GM12878 (cell line): ENCODE data around the gene XDH. TPM values are rescaled to one million over a fixed set of nuclear protein-coding genes. Genes with fewer than 3 reads are reported as not detected.

Experiments used
- ATAC-seq: fragments of 200-7000 bp; cut with Tn5 transposase; 3 replicates; pipeline ENCODE4 v1.9.1; 2020; ENCODE audit warnings: mild to moderate bottlenecking, moderate library complexity
- BruUV-seq: library from RNA; stranded (reverse); fragments of 400-500 nt; replicated peaks from 2 replicates; lab custom pipeline; 2021; lab: Mats Ljungman, UMichigan
- CTCF ChIA-PET: fragments of 300-600 bp; sonication (Branson Sonifier 250); formaldehyde crosslinking; extraction: SDS; loops from one replicate; lab custom pipeline; 2021; ENCODE audit warnings: inconsistent platforms; lab: Yijun Ruan, JAX
- POLR2A ChIA-PET: fragments of 350-600 bp; formaldehyde crosslinking; extraction: SDS; loops from one replicate; lab custom pipeline; 2021; ENCODE audit warnings: inconsistent platforms; lab: Charles Lee
- RAD21 ChIA-PET: fragments of 300-600 bp; sonication (Branson Sonifier 250); formaldehyde crosslinking; loops from one replicate; lab custom pipeline; 2023; ENCODE audit warnings: antibody characterized with exemption; ENCODE audit not compliant: unreplicated experiment; lab: Charles Lee
- SMC1A ChIA-PET: fragments of 300-600 bp; sonication (Branson Sonifier 250); formaldehyde crosslinking; loops from one replicate; lab custom pipeline; 2023; ENCODE audit not compliant: unreplicated experiment, uncharacterized antibody; lab: Charles Lee
- DNase-seq: peaks from one replicate; pipeline ENCODE4 v3.0.0-alpha.2; 2011; ENCODE audit warnings: low read depth, low spot score
- FAIRE-seq: peaks from 3 replicates; lab custom pipeline; 2011; peaks lifted over from hg19 to GRCh38; lab: Jason Lieb, UNC
- H2AFZ ChIP-seq: 2 replicates; pipeline ENCODE4 v1.6.0; 2011; ENCODE audit warnings: low read depth, low read length, control low read depth; ENCODE audit not compliant: control insufficient read depth
- H3K27ac ChIP-seq: 2 replicates; pipeline ENCODE4 v1.5.1; 2011; ENCODE audit warnings: control low read depth; ENCODE audit not compliant: control insufficient read depth, insufficient read depth
- H3K27me3 ChIP-seq, 2 experiments: replicated peaks in 1 of 2; 2 replicates each; pipeline versions ENCODE4 v1.6.0 to v1.6.1; 2011; ENCODE audit warnings: low read length in 1 of 2; ENCODE audit not compliant: control insufficient read depth in 2 of 2, insufficient read depth in 2 of 2
- H3K36me3 ChIP-seq, 2 experiments: 2 replicates each; pipeline ENCODE4 v1.5.1; 2011; ENCODE audit warnings: low read length in 1 of 2; ENCODE audit not compliant: control insufficient read depth in 2 of 2, insufficient read depth in 2 of 2
- H3K4me1 ChIP-seq: 2 replicates; pipeline ENCODE4 v1.6.1; 2011; ENCODE audit warnings: mild to moderate bottlenecking, low read length, moderate library complexity, mixed read lengths; ENCODE audit not compliant: control insufficient read depth, insufficient read depth
- H3K4me2 ChIP-seq: 2 replicates; pipeline ENCODE4 v1.6.0; 2011; ENCODE audit warnings: control low read depth; ENCODE audit not compliant: control insufficient read depth, insufficient read depth
- H3K4me3 ChIP-seq: fragments of 200-600 bp; sonication (generic); 2 replicates; pipeline ENCODE4 v1.5.1; 2016
- H3K79me2 ChIP-seq: 2 replicates; pipeline ENCODE4 v1.6.0; 2011; ENCODE audit warnings: low read length; ENCODE audit not compliant: control insufficient read depth, insufficient read depth
- H3K9ac ChIP-seq: 2 replicates; pipeline ENCODE4 v1.8.0; 2011; ENCODE audit warnings: low read length, control low read depth, mixed read lengths; ENCODE audit not compliant: control insufficient read depth, insufficient read depth
- H3K9me3 ChIP-seq: replicated peaks from 3 replicates; pipeline ENCODE4 v1.5.1; 2011; ENCODE audit warnings: mild to moderate bottlenecking, low read length; ENCODE audit not compliant: control insufficient read depth, insufficient read depth
- H4K20me1 ChIP-seq: 2 replicates; pipeline ENCODE4 v1.6.0; 2011; ENCODE audit not compliant: control insufficient read depth, insufficient read depth
- CBX3 ChIP-seq: fragments of 200-600 bp; sonication (generic); IDR thresholded peaks from 2 replicates; pipeline ENCODE4 v1.6.1; 2016; ENCODE audit warnings: low read depth, borderline replicate concordance
- CEBPB ChIP-seq, 2 experiments: fragments of 150-350 bp in 1 of 2; IDR thresholded peaks; 2 replicates each; pipeline ENCODE4 v1.6.1; 2012 to 2014; ENCODE audit warnings: low read depth in 2 of 2, low read length in 2 of 2, borderline replicate concordance in 1 of 2, inconsistent platforms in 1 of 2
- EZH2 ChIP-seq: IDR thresholded peaks from 2 replicates; pipeline ENCODE4 v1.6.1; 2012; ENCODE audit warnings: low read depth, mild to moderate bottlenecking, control low read depth, inconsistent platforms, low read length, borderline replicate concordance; ENCODE audit not compliant: control insufficient read depth
- PAX5 ChIP-seq: IDR thresholded peaks from 2 replicates; pipeline ENCODE4 v1.6.1; 2011; ENCODE audit warnings: low read depth, low read length, borderline replicate concordance
- SMARCA5 ChIP-seq: fragments of 450-650 bp; IDR thresholded peaks from 2 replicates; pipeline ENCODE4 v1.6.1; 2017; ENCODE audit warnings: mild to moderate bottlenecking
- SRF ChIP-seq, 2 experiments: IDR thresholded peaks; 2 replicates each; pipeline ENCODE4 v1.6.1; 2011; ENCODE audit warnings: low read depth in 2 of 2, low read length in 2 of 2, mild to moderate bottlenecking in 1 of 2, moderate library complexity in 1 of 2
- ZNF207 ChIP-seq: fragments of 450-650 bp; IDR thresholded peaks from 2 replicates; pipeline ENCODE4 v1.6.1; 2014; ENCODE audit warnings: antibody characterized with exemption, mild to moderate bottlenecking, borderline replicate concordance
- WGBS: methylation state at CpG from one replicate; pipeline ENCODE4 v1.1.6; 2016; ENCODE audit warnings: low lambda C conversion rate; ENCODE audit not compliant: insufficient replicate concordance, insufficient coverage; ENCODE audit errors: missing lambda C conversion rate; 5-methylcytosine and 5-hydroxymethylcytosine counted together
- in situ Hi-C: fragments of 300-500 bp; cut with MboI; formaldehyde crosslinking; loops from 9 replicates; pipeline ENCODE4 v1.14.3; 2018; ENCODE audit warnings: mixed read lengths
- intact Hi-C: fragments of 100-400 bp; cut with micrococcal nuclease; formaldehyde crosslinking; loops from one replicate; pipeline ENCODE4 v1.14.2; 2022; ENCODE audit not compliant: unreplicated experiment
- polyA plus RNA-seq, 11 experiments: library from polyadenylated mRNA; depleted of rRNA in 4 of 11; unstranded in 6 of 11; stranded (reverse) in 5 of 11; fragments of >200 nt; fragmentation: Nextera tagmentation in 4 of 11; fragmentation: Illumina TruSeq in 1 of 11; extraction: Ambion mirVana in 4 of 11; extraction: Trizol in 1 of 11; gene quantifications; 1 replicate in 1 of 11; 2 replicates in 10 of 11; pipeline versions ENCODE4 v1.2.1 to v1.2.3, GENCODE V29; 2011 to 2016; ENCODE audit warnings: inconsistent platforms in 2 of 11, missing spikeins in 2 of 11, low read depth in 1 of 11
- total RNA-seq, 4 experiments: library from RNA; depleted of rRNA in 3 of 4; stranded (reverse); fragments of >200 nt in 3 of 4; fragmentation: Illumina TruSeq in 1 of 4; extraction: Trizol in 1 of 4; gene quantifications; 2 replicates each; pipeline versions ENCODE4 v1.2.1 to v1.2.3, GENCODE V29; 2013 to 2021
- TF ChIP-seq, protein P1 (sequence below): fragments of 450-650 bp; IDR thresholded peaks from 2 replicates; pipeline ENCODE4 v1.6.1; 2016; ENCODE audit warnings: mild to moderate bottlenecking
- TF ChIP-seq, protein P2 (sequence below): fragments of 450-650 bp; IDR thresholded peaks from 2 replicates; pipeline ENCODE4 v1.6.1; 2017; ENCODE audit warnings: mild to moderate bottlenecking
- TF ChIP-seq, protein P3 (sequence below): fragments of 450-650 bp; formaldehyde crosslinking; IDR thresholded peaks from 2 replicates; pipeline ENCODE4 v1.4.0; 2020; ENCODE audit warnings: mild to moderate bottlenecking, moderate library complexity
- TF ChIP-seq, protein P4 (sequence below): fragments of 150-350 bp; IDR thresholded peaks from 2 replicates; pipeline ENCODE4 v1.6.1; 2016; ENCODE audit warnings: low read depth, low read length

XDH gene
- total and polyA plus RNA-seq, 10 of the 15 experiments (the other 5 are each of a cell fraction or from before 2014, with no cell fraction given), result 0.01 TPM; not detected in 9

DNA sequence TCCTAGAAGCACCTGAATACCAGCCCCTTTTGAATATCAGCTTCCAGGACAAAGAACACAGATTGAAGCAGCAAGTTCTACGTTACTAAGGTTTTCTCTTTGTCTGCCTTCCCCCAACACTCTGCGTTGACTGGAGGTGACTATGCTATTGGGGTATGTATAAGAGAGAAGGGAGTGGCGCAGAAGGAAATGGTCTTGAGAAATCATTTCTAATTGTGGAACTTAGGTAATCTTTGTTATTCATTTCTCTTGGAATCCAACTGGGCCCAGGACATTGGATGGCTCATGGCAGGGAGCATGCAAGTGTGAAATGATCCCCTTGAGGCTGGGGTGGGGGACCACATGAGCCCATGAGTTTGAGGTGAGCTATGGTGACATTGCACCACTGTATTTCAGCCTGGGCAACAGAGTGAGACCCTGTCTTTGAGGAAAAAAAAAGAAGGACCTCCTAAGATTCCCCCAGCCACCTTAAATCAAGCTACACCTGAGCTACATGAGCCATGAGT lies 29.7 kb downstream of the XDH start:
- no peak for FAIRE-seq
- in situ Hi-C loops, result no loop called here
- CTCF ChIA-PET, result interaction anchor here (2.2 kb wide), 1 partner anchor 138 kb away, joined by 7 read pairs; no protein-coding TSS in a partner anchor
- TF ChIP-seq CEBPB (IDR thresholded peaks at IDR 0.05; ENCODE audit: borderline replicate concordance in 1 of 2, low read depth in 2 of 2, low read length in 2 of 2) (no peak), CBX3 (no peak), SRF (IDR thresholded peaks at IDR 0.05; ENCODE audit: low read depth in 2 of 2, low read length in 2 of 2) (no peak), PAX5 (no peak), EZH2 (no peak), SMARCA5 (no peak), ZNF207 (no peak)
- TF ChIP-seq, protein P1, sequence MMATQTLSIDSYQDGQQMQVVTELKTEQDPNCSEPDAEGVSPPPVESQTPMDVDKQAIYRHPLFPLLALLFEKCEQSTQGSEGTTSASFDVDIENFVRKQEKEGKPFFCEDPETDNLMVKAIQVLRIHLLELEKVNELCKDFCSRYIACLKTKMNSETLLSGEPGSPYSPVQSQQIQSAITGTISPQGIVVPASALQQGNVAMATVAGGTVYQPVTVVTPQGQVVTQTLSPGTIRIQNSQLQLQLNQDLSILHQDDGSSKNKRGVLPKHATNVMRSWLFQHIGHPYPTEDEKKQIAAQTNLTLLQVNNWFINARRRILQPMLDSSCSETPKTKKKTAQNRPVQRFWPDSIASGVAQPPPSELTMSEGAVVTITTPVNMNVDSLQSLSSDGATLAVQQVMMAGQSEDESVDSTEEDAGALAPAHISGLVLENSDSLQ, result no peak
- TF ChIP-seq, protein P2, sequence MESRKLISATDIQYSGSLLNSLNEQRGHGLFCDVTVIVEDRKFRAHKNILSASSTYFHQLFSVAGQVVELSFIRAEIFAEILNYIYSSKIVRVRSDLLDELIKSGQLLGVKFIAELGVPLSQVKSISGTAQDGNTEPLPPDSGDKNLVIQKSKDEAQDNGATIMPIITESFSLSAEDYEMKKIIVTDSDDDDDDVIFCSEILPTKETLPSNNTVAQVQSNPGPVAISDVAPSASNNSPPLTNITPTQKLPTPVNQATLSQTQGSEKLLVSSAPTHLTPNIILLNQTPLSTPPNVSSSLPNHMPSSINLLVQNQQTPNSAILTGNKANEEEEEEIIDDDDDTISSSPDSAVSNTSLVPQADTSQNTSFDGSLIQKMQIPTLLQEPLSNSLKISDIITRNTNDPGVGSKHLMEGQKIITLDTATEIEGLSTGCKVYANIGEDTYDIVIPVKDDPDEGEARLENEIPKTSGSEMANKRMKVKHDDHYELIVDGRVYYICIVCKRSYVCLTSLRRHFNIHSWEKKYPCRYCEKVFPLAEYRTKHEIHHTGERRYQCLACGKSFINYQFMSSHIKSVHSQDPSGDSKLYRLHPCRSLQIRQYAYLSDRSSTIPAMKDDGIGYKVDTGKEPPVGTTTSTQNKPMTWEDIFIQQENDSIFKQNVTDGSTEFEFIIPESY, result no peak
- TF ChIP-seq, protein P3, sequence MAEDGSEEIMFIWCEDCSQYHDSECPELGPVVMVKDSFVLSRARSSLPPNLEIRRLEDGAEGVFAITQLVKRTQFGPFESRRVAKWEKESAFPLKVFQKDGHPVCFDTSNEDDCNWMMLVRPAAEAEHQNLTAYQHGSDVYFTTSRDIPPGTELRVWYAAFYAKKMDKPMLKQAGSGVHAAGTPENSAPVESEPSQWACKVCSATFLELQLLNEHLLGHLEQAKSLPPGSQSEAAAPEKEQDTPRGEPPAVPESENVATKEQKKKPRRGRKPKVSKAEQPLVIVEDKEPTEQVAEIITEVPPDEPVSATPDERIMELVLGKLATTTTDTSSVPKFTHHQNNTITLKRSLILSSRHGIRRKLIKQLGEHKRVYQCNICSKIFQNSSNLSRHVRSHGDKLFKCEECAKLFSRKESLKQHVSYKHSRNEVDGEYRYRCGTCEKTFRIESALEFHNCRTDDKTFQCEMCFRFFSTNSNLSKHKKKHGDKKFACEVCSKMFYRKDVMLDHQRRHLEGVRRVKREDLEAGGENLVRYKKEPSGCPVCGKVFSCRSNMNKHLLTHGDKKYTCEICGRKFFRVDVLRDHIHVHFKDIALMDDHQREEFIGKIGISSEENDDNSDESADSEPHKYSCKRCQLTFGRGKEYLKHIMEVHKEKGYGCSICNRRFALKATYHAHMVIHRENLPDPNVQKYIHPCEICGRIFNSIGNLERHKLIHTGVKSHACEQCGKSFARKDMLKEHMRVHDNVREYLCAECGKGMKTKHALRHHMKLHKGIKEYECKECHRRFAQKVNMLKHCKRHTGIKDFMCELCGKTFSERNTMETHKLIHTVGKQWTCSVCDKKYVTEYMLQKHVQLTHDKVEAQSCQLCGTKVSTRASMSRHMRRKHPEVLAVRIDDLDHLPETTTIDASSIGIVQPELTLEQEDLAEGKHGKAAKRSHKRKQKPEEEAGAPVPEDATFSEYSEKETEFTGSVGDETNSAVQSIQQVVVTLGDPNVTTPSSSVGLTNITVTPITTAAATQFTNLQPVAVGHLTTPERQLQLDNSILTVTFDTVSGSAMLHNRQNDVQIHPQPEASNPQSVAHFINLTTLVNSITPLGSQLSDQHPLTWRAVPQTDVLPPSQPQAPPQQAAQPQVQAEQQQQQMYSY (CRISPR knock-in tag), result no peak
- TF ChIP-seq, protein P4, sequence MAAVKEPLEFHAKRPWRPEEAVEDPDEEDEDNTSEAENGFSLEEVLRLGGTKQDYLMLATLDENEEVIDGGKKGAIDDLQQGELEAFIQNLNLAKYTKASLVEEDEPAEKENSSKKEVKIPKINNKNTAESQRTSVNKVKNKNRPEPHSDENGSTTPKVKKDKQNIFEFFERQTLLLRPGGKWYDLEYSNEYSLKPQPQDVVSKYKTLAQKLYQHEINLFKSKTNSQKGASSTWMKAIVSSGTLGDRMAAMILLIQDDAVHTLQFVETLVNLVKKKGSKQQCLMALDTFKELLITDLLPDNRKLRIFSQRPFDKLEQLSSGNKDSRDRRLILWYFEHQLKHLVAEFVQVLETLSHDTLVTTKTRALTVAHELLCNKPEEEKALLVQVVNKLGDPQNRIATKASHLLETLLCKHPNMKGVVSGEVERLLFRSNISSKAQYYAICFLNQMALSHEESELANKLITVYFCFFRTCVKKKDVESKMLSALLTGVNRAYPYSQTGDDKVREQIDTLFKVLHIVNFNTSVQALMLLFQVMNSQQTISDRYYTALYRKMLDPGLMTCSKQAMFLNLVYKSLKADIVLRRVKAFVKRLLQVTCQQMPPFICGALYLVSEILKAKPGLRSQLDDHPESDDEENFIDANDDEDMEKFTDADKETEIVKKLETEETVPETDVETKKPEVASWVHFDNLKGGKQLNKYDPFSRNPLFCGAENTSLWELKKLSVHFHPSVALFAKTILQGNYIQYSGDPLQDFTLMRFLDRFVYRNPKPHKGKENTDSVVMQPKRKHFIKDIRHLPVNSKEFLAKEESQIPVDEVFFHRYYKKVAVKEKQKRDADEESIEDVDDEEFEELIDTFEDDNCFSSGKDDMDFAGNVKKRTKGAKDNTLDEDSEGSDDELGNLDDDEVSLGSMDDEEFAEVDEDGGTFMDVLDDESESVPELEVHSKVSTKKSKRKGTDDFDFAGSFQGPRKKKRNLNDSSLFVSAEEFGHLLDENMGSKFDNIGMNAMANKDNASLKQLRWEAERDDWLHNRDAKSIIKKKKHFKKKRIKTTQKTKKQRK, result no peak

More for the DNA sequence above, 29.7 kb downstream of the XDH start:
- intact Hi-C loops, result no loop called here
- H3K36me3 ChIP-seq, result no peaks in the 10 kb centered on the region
- BruUV-seq, result no TSS peak
- ChIA-PET POLR2A (no interaction called here), SMC1A (interaction anchor here (0.6 kb wide), 1 partner anchor 122 kb away, joined by 3 read pairs; no protein-coding TSS in a partner anchor), RAD21 (interaction anchor here (1.4 kb wide), 1 partner anchor 8 kb away, joined by 4 read pairs; no protein-coding TSS in a partner anchor)
- no peaks in the 10 kb centered on the region; a peak in 1 of 4 replicates for H3K27me3 ChIP-seq
- H4K20me1 ChIP-seq, result no peaks in the 10 kb centered on the region
- no peak overlapping the region for H3K9ac ChIP-seq
- DNase-seq (no peak), ATAC-seq (no peak)
- no peak overlapping the region for H3K4me2 ChIP-seq
- no peaks in the 10 kb centered on the region for H3K9me3 ChIP-seq
- no peaks in the 10 kb centered on the region for H3K4me1 ChIP-seq
- no peak overlapping the region for H3K27ac ChIP-seq
- 54% methylated on average over 3 of the region's 3 CpGs for WGBS
- H3K79me2 ChIP-seq, result no peaks in the 10 kb centered on the region
- no peak overlapping the region for H2AFZ ChIP-seq
- no peak overlapping the region for H3K4me3 ChIP-seq
